ENCODE results near the gene GLOD5.

Gene GLOD5

DNA sequence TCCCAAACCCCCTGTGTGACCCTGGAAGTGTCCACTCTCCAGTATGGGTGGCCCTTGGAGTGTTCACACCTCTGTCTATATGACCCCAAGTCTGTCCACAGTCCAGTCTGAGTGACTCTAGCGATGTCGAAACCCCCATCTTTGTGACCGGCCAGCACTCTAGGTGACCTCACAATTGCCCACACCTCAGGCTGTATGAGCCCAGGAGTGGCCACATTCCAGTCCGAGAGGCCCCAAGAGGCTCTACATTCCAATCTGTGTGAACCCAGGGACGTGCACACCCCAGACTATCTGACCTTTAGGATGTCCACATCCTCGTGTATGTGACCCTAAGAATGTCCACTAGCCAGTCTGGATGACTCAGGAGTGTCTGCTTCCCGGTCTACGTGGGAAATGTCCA is 7.3 kb upstream of the GLOD5 start:
- no peak for DNase-seq (ENCODE audit: low read depth in 2 of 2)

DNA sequence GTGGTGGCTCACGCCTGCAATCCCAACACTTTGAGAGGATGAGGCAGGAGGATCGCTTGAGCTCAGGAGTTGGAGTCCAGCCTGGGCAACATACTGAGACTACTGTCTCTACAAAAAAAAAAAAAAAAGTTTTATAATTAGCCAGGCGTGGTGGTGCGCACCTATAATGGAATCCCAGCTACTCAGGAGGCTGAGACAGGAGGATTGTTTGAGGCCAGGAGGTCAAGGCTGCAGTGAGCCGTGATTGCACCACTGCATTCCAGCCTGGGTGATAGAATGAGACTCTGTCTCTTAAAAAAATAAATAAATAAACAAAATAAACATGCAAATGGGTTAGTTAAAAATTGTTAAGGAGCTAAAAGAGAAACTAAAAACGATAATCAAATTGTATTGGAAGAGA is 7.7 kb downstream of the GLOD5 start:
- DNase-seq (ENCODE audit: low read depth in 2 of 2) = no peak

DNA sequence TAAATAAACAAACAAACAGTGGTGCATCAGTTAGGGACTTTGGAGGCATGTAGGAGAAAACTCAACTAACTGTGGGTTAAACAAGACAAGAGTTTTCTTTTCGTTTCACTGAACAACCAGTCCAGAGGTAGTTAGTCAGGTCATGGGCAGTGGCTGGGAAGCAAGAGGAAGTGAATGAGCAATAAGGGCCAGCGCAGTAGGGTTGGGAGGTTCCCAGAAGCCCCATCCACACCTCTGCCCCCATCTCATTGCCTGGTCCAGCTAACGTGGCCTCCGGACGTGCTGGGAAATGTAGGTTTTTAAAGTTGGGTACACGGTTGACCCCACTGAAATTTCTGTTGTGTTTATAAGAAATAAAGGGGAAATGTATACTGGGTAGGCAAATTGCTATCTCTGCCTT is 8.7 kb downstream of the GLOD5 start:
- no peak for DNase-seq (ENCODE audit: low read depth in 2 of 2)

DNA sequence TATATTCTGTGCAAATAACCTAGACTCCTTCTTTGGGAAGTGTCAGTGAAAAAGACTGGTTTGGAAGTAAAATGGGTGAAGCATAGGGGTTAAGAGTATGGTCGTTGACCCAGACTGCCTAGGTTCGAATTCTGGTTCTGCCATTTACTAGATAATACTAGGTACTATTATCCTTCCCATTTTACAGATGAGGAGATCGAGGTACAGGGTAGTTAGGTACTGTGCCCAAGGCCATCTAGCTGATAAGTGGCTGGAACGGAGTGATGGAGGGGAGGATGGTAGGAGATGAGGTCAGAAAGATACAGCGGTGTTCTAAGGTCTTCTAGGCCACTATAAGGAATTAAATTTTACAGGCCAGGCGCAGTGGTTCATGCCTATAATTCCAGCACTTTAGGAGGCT is 11.1 kb downstream of the GLOD5 start:
- no peak for DNase-seq (ENCODE audit: low read depth in 2 of 2)

DNA sequence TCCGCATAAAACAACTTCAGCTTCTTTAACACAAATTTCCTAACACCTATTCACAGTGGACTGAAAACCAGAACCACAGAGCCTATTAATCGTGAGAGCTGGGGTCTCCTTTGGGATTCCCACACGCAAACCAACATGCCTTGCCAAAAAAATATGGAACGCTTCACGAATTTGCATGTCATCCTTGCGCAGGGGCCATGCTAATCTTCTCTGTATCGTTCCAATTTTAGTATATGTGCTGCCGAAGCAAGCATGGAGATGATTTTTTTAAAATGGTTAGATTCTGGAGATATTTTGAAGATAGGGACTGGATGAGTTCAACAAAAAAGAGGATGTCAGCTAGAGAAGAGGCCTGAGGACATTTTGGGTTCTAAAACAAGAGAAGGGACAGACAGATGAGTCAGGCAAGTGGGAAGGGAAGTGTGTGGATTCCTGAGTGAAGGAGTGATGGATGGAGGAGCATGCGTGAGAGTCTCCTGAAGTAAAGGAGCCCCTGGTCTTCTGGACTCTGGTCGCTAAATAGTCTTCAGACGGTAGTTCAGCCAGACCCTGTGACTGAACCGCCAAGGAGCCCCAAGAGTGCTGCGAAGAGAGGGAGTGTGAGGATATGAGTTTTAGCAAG is 15.4 kb downstream of the GLOD5 start:
- DNase-seq (ENCODE audit: low read depth in 2 of 2) = no peak

DNA sequence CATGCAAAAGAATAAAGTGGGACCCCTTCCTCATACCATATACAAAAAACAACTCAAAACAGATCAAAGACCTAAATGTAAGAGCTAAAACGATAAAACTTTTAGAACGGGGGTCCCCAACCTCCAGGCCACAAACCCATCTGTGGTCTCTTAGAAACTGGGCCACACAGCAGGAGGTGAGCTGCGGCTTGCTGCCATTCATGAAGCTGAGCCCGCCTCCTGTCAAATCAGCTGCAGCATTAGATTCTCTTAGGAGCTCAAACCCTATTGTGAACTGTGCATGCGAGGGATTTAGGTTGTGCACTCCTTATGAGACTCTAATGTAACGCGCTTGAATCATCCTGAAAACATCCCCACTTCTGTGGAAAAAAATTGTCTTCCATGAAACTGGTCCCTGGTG is 17.9 kb downstream of the GLOD5 start:
- no peak for DNase-seq (ENCODE audit: low read depth in 2 of 2)

DNA sequence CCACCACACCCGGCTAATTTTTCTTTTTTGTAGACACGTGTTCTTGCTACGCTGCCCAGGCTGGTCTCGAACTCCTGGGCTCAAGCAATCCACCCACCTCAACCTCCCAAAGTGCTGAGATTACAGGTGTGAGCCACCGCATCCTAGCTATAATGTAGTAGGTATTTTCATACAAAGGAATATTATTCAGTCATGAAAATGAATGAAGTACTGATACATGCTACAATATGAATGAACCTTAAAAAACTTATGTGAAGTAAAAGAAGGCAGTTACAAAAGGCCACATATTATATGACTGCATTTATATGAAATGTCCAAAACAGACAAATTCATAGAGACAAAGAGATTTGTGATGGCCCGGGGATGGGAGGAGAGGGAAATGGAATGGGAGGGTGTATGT is 20.2 kb downstream of the GLOD5 start:
- DNase-seq (ENCODE audit: low read depth in 2 of 2) = no peak

DNA sequence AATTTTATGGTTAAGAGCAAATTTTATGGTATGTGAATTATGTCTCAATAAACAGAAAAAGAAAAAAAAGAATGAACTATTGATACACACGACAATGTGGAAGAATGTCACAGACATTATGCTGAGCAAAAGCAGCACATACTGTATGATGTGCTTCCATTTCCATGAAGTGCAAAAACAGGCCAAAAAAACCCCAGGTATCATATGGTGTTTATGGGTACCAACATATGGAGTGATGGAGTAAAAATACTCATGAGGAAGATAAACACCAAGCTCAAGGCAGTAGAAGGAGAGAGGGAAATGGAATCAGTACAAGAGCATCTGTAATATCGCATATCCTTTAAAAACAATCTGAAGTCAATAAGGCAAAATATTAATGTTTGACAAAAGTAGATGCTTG is 20.7 kb downstream of the GLOD5 start:
- no peak for DNase-seq (ENCODE audit: low read depth in 2 of 2)

DNA sequence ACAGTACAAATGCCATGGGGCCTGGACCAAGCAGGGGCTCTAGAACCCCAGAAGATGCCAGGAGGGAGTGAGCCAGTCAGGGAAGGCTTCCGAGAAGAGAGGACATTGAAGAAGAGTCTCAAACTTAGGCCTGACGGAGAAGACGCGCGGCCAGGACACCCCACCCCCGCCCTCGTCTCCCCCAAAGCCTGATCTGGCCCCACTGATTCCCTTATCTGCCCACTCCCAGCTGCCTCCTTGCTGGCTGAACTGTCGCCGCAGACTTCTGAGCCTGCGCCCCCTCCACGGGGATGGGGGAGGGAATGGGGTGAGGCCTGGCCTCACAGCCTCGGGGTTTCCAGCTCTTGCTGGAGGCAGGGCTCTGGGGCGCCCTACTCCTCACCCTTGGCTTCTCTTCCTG is 21.2 kb downstream of the GLOD5 start:
- no peak for DNase-seq (ENCODE audit: low read depth in 2 of 2)

DNA sequence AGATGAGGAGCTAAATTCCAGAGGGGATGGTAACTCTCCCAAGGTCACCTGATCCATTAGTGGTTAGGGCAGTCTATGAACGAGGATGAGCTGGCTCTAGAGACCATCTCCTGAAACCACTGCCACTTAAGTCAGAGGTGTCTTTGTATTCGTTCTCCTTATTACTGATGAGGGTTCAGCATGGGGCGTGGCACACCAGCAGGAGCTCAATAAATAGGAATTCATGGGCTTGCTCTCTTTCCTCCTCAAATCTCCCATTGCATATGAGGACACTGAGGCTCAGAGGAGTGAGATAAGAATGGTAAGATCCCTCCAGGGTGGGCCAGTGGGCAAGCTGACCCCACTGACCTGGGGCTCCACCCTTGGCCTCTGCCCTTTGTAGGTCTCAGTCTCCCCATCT is 23.2 kb downstream of the GLOD5 start:
- DNase-seq (ENCODE audit: low read depth in 2 of 2) = no peak

DNA sequence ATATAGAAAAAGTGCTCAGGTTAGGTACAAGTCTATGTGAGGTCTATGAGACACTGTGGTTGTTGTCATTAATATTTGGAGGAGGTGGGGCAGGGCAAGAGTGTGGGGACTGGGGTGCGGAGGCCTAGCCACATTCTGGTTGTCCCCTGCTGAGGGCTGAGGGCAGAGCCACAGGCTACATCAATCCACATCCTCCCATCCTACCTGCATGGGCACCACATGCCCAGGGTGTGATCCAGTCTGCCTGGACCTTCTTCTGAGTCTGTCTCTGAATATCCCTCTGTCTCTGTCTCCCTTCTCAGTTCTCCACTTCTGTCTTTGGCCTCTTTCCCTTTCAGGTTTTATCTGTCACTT is 23.6 kb downstream of the GLOD5 start:
- no peak for DNase-seq (ENCODE audit: low read depth in 2 of 2)

DNA sequence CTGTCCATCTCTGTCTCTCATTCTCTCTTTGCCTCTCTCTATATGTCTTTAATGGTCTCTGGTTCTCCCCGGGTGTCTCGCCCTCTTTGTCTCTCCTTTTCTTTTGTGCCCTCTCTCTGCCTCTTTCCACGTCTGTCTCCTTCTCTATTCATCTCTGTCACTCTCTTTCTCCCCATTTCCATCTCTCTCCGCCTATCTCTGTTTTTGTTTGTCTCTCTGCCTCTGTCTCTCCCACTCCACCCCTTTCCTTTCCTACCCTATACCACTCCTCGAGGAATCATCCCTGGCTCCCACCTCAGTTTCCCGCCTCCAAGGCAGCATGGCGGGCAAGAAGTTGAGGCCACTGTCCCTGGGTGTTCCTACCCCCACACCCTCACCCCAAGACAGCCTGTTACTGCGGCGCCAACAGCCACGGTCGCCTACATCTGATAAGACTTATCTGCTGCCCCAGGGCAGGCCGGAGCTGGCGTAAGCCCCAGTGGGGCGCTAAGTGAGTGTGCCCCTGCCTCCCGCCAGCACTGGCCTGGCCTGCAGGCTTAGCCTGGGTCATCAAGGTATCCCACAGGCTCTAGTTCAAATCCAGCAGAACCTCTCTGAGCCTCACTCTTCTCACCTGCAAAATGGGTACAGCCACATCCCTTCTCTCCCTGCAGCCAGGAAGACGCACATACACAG is 24.1 kb downstream of the GLOD5 start:
- no peak for DNase-seq (ENCODE audit: low read depth in 2 of 2)

DNA sequence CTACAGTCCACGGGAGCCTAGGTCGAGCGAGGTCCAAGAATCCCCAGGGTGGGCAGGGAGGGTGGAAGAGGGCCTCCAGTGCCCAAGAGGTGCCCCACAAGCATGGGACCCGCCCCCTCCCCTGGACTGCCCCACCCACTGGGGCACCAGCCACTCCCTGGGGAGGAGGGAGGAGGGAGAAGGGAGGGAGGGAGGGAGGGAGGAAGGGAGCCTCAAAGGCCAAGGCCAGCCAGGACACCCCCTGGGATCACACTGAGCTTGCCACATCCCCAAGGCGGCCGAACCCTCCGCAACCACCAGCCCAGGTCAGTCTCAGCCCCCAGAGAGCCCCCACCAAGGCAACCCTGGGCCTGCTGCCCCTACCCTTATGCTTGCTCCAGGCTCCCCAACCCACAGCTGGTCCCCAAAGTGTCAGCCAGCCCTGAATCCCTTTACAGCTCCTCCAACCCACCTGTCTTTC is 24.8 kb downstream of the GLOD5 start, which contains the start of gene GATA1:
Gene GATA1 (plus strand): TSS at position 250 of the 460 bp plus-strand sequence. CDS start 4,520 bp downstream, outside the sequence.
- no peak for DNase-seq (ENCODE audit: low read depth in 2 of 2)

DNA sequence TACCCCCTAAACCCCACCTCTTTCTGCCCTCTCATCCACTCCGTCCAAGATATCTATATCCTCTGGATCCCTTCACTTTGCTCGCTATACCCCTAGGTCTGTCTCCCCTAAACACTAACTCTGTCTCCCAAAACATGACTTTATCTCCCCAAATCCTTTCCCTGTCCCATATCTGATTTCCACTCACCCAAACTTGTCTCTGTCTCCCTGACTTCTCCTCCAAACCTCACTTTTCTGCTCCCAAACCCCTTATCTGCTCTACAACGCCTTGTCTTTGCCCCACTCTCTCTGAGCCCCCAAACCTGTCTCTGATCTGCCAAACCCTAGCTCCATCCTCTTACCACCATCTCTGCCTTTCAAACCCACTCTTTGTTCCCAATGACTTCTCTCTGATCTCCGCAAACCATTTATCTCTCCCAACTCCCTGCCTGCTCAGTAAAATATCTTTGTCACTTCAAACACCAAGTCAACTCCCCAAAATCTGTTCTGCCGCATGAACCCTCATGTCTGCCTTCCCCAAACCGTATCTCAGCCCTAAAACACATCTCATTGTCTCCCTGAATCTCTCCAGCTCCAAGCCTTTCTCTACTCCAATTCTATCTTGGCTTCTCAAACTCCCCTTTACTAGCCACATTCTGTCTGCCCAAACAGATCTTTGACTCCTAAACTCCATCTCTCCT is 25.4 kb downstream of the GLOD5 start:
- DNase-seq (ENCODE audit: low read depth in 2 of 2) = no peak

DNA sequence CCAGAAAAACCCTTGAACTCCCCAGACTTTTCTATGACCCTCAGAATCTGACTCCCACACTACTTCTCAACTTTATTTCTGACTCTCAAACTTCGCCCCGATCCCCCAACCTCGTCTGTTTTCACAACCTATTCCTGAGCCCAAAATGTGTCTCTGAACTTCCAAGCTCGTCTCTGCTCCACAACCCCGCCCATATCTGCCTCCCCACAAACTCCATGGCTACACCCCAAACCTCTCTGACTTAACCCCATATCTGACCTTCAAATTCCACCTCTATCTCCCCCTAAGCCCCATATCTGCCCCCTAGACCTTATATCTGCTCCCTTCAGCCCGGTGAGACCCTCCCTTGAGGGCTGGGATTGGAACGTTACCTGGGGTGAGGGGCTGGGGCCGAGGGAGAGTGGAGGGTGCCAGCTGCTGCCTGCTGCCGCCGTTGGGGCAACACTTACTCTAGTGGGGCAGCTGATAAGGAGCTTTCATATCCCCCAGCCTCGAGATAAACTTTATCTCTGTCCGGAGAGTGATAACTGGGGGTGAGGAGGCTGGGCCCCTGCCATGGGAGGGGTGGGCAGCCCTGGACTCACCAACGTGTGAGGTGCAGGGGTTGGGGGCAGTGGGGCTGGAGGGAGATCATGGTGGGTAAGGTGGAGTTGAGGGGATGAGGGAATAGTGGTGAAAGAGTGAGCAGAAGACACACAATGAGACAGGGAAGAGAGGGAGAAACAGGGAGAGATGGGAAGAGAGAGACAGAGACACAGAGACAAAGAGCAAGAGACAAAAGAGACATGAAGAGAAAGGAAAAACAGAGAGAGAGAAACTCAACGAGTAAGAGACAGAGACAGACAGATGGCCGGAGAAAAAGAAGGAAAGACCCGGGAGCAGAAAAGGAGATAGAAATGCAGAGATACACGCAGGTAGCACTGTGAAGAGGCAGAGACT is 26.2 kb downstream of the GLOD5 start:
- no peak for DNase-seq (ENCODE audit: low read depth in 2 of 2)

DNA sequence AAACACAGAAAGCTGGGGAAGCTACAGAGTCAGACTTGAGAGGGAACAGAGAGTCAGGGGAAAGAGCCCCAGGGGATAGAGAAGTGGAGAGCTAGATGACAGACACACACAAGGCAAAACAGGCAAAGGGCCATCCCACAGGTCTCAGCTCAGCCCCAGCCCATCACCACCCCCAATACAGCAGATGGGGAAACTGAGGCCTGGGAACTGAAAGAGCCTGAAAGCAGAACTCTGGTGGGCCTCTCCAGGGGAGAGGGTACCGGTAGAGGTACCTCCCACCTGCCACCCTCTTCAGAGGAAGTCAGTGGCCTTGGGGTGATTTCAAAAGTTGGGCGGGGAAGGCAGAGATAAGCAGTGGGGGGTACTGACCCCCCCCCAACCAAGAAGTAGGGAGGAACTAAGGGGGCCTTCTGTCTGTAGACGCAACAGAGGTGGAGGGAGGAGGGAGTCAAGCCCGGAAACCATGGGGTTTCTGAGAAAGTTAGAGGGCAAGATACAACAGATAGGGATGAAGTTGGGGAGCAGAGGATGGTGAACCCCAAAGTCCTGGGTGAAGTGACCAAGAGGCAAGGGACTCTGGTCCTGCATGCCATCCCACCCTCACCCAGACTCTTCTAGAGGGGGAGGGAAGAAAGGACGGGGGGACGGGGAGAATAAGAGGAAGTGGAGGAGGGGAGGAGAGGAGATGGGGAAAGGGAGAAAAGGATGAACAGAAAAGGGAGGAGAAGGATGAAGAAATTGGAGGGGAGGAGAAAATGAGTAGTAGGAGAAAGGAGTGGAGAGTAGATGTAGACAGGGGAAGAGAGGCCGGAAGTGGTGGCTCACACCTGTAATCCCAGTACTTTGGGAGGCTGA is 28.0 kb downstream of the GLOD5 start:
- no peak for DNase-seq (ENCODE audit: low read depth in 2 of 2)

DNA sequence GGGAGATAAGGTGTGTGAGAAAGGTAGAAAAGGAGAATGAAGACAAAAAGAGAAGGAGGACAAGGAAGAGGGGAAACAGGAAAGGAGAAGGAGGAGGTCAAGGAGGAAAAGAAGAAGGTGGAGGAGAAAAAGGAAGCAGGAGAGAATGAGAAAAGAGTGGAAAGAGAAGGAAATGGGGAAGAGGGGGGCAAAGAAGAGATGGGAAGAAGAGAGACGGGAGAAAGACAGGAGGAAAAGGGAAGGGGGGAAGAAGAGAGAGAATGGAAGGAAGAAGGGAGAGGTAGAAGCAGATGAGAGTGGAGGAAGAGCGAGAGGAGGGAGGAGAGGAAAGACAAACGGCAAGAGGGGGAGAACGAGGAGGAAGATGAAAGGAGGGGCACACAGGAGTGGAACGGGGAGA is 28.9 kb downstream of the GLOD5 start:
- no peak for DNase-seq (ENCODE audit: low read depth in 2 of 2)

DNA sequence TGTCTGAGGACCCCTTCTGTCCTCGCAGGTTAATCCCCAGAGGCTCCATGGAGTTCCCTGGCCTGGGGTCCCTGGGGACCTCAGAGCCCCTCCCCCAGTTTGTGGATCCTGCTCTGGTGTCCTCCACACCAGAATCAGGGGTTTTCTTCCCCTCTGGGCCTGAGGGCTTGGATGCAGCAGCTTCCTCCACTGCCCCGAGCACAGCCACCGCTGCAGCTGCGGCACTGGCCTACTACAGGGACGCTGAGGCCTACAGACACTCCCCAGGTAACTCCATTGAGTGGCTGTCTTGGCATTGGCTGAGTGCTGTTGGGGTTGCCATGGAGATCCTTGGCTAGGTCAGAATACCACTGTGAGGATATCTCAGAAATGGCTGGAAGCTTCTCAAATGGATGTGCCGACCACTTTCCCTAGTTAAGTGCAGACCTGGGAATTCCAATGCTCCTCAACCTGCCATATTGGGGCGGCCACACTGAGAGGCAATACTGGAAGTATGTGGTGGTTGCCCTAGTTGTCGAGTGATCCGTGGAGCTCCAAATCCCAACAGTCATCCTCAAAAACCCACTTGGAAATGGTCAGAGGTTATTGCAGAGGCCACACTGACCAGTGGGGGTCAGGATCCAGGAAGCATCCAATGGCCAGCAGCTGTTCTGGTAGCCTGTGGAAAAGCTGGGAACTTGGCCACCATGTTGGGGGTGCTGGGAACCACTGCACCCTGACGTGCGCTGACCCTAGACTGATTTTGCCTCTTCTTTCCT is 29.7 kb downstream of the GLOD5 start:
- DNase-seq (ENCODE audit: low read depth in 2 of 2) = no peak

DNA sequence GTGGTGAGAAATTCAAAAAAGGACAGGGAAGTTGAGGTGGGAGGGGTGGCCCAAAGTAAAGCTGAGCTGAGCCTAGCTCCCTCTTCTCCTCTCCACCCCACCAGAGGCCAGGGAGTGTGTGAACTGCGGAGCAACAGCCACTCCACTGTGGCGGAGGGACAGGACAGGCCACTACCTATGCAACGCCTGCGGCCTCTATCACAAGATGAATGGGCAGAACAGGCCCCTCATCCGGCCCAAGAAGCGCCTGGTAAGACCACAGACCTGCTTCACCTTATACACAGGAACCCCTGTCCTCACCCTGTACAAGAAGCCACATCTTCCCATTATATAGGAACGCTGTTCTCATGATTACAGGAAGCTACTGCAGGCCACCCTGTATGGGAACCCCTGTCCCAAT is 30.7 kb downstream of the GLOD5 start:
- no peak for DNase-seq (ENCODE audit: low read depth in 2 of 2)

DNA sequence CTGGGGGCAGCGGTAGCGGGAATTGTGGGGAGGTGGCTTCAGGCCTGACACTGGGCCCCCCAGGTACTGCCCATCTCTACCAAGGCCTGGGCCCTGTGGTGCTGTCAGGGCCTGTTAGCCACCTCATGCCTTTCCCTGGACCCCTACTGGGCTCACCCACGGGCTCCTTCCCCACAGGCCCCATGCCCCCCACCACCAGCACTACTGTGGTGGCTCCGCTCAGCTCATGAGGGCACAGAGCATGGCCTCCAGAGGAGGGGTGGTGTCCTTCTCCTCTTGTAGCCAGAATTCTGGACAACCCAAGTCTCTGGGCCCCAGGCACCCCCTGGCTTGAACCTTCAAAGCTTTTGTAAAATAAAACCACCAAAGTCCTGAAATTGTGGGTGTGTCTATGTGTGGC is 32.4 kb downstream of the GLOD5 start:
- no peak for DNase-seq (ENCODE audit: low read depth in 2 of 2)
